Parathyroid adenoma (tissue), 2 donors: ENCODE measurements around the gene RIMKLA.

Experiments used
- H2AFZ ChIP-seq: fragments of 300-600 bp; sonication (generic); one replicate; pipeline ENCODE4 v1.7.0; 2017; ENCODE audit warnings: antibody characterized with exemption, mild to moderate bottlenecking
- H3K27ac ChIP-seq: fragments of 300-600 bp; sonication (generic); one replicate; pipeline ENCODE4 v1.7.0; 2017
- H3K27me3 ChIP-seq: fragments of 300-600 bp; sonication (generic); one replicate; pipeline ENCODE4 v1.7.0; 2017; ENCODE audit warnings: low read length; ENCODE audit not compliant: control insufficient read depth, insufficient read depth
- H3K36me3 ChIP-seq: fragments of 300-600 bp; sonication (generic); one replicate; pipeline ENCODE4 v1.7.0; 2017; ENCODE audit warnings: low read length; ENCODE audit not compliant: control insufficient read depth, insufficient read depth
- H3K4me1 ChIP-seq: fragments of 300-600 bp; sonication (generic); one replicate; pipeline ENCODE4 v1.7.0; 2017; ENCODE audit warnings: control low read depth
- H3K4me2 ChIP-seq: fragments of 300-600 bp; sonication (generic); one replicate; pipeline ENCODE4 v1.7.0; 2017; ENCODE audit warnings: low read length
- H3K4me3 ChIP-seq: fragments of 300-600 bp; sonication (generic); one replicate; pipeline ENCODE4 v1.7.0; 2017; ENCODE audit warnings: low read depth, low read length
- H3K79me2 ChIP-seq: fragments of 300-600 bp; sonication (generic); one replicate; pipeline ENCODE4 v1.7.0; 2017; ENCODE audit warnings: control low read depth
- H3K9ac ChIP-seq: fragments of 300-600 bp; sonication (generic); one replicate; pipeline ENCODE4 v1.7.0; 2017; ENCODE audit warnings: mild to moderate bottlenecking
- H3K9me3 ChIP-seq: fragments of 300-600 bp; sonication (generic); one replicate; pipeline ENCODE4 v1.7.0; 2017; ENCODE audit warnings: low read length; ENCODE audit not compliant: control insufficient read depth
- TF ChIP-seq, protein P1 (sequence below): fragments of 300-600 bp; sonication (generic); IDR thresholded peaks from one replicate; pipeline ENCODE4 v1.7.0; 2017; ENCODE audit warnings: antibody characterized with exemption, mild to moderate bottlenecking
- donor health status: primary hyperparathyroidism.

RIMKLA gene

DNA sequence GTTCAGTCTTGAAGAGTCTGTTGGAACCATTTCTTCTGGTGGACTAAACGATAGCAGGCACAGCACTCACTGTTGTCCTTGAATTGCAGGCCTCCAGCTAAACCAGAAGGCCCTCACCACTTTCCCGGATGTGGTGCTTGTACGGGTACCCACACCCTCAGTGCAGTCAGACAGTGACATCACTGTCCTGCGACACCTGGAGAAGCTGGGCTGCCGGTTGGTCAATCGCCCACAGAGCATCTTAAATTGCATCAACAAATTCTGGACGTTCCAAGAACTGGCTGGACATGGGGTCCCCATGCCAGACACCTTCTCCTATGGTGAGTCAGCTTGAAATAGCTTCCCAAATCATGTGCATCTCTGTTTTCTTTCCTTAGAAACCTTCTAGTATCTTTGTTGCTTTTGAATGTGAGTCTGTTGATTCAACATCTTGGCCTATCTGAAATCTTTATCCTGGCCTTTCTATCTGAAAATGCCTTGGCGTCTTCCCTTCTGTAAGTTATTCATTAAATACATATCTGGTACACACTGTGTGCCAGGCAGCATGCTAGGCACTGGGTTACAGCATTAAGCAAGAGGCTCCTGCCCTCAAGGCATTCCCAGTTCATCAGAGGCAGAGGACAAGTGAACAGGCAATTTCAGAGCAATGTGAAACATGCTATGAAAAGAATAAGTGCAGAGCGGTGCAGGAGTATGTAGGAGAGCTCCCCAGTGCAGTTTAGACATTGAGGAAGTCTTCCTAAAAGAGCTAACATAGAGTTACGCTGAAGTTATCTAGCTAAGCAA is 18.9 kb downstream of the RIMKLA start:
- Histone ChIP-seq H3K4me1 (no peaks in the 10 kb centered on the region), H3K4me2 (no peak overlapping the region), H3K4me3 (no peak overlapping the region), H3K9ac (no peak overlapping the region), H3K79me2 (no peaks in the 10 kb centered on the region), H3K27me3 (no peaks in the 10 kb centered on the region), H3K27ac (no peak overlapping the region), H3K36me3 (no peaks in the 10 kb centered on the region), H2AFZ (no peak overlapping the region), H3K9me3 (no peaks in the 10 kb centered on the region)
- TF ChIP-seq, protein P1, sequence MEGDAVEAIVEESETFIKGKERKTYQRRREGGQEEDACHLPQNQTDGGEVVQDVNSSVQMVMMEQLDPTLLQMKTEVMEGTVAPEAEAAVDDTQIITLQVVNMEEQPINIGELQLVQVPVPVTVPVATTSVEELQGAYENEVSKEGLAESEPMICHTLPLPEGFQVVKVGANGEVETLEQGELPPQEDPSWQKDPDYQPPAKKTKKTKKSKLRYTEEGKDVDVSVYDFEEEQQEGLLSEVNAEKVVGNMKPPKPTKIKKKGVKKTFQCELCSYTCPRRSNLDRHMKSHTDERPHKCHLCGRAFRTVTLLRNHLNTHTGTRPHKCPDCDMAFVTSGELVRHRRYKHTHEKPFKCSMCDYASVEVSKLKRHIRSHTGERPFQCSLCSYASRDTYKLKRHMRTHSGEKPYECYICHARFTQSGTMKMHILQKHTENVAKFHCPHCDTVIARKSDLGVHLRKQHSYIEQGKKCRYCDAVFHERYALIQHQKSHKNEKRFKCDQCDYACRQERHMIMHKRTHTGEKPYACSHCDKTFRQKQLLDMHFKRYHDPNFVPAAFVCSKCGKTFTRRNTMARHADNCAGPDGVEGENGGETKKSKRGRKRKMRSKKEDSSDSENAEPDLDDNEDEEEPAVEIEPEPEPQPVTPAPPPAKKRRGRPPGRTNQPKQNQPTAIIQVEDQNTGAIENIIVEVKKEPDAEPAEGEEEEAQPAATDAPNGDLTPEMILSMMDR = no peak

DNA sequence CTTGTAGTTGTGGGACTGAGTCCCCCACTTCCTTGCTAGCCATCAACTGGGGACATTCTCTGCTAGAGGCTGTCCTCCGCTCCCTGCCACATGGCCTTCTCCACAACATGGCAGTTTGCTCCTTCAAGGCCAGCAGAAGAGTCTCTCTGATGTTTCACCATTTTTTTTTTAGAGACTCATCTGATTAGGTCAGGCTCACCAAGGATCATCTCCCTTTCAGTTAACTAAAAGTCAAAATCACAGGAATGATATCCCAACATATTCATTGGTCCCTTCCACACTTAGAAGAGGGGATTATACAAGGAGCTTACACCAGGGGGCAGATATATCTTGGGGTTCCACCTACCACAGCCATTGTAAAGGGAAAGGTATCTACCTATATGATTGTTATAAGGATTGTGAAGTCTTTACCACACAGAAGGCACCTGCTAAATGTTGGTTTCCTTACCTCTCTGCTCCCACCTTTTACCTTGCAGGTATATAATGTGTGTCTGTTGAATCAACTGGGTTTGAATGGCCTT is 23.3 kb downstream of the RIMKLA start:
- Histone ChIP-seq H3K27ac (no peak overlapping the region), H3K4me3 (no peak overlapping the region), H3K4me2 (no peak overlapping the region), H3K9ac (no peak overlapping the region), H3K79me2 (no peaks in the 10 kb centered on the region), H2AFZ (no peak overlapping the region), H3K4me1 (no peaks in the 10 kb centered on the region), H3K36me3 (no peaks in the 10 kb centered on the region), H3K27me3 (no peaks in the 10 kb centered on the region), H3K9me3 (no peaks in the 10 kb centered on the region)
- TF ChIP-seq, protein P1 = no peak

DNA sequence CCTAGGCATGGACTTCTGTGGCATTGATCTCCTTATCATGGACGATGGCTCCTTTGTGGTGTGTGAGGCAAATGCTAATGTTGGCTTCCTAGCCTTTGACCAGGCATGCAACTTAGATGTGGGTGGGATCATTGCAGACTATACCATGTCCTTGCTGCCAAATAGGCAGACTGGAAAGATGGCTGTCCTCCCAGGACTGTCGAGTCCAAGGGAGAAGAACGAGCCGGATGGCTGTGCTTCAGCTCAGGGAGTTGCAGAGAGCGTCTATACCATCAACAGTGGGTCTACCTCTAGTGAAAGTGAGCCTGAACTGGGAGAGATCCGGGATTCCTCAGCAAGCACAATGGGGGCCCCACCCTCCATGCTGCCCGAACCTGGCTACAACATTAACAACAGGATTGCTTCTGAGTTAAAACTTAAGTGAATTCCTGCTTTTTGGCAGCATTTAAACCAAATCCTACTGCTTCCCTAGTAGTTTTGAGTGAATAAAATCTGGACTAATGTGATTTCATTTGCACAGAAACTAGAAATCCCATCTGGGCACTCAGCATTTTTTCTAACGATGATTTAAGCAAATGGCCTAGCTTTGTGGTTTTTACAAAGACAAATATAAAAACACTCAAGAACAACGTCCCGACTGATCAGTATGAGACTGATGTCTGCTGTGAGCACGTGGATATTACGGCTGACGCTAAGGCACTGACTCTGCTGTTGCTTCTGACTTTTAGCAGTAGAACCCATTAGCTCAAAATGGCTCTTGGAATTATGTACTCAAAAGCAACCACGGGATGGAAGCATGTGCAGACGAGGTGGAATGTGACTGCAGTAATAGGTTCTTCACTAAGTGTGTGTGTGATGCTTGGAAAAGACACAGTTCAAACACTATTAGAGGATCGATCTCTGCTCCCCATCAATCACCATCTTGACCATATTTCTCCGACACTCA is 34.2 kb downstream of the RIMKLA start:
- Histone ChIP-seq H3K36me3 (no peaks in the 10 kb centered on the region), H3K4me1 (no peaks in the 10 kb centered on the region), H2AFZ (no peak overlapping the region), H3K4me2 (no peak overlapping the region), H3K27ac (no peak overlapping the region), H3K79me2 (no peaks in the 10 kb centered on the region), H3K4me3 (no peak overlapping the region), H3K27me3 (no peaks in the 10 kb centered on the region), H3K9ac (no peak overlapping the region), H3K9me3 (no peaks in the 10 kb centered on the region)
- TF ChIP-seq, protein P1 = no peak

DNA sequence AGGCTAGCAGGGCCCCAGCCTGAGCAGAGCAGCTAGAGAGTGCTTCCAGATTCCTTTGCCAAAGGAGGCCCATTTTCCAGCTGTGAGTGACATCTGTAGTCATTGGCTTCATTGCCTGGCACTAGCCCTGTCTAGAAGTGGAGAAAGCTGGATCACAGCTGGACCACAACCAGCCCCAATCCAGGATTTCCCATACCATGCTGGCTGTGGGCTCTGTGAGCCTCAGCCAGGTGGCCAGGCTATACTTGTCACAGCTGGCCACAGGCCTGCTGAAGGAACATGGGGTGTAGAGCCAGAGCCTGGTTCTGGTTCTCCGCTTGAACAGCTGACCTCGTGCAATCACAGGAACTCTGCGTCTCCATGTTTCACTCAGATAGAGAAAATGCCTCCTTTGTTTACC is 36.6 kb downstream of the RIMKLA start:
- TF ChIP-seq, protein P1 = no peak
- no peak overlapping the region for H3K27ac ChIP-seq

More for the DNA sequence above, 36.6 kb downstream of the RIMKLA start:
- Histone ChIP-seq H3K27me3 (no peaks in the 10 kb centered on the region), H3K9me3 (no peaks in the 10 kb centered on the region), H3K9ac (no peak overlapping the region), H3K79me2 (no peaks in the 10 kb centered on the region), H3K4me3 (no peak overlapping the region), H3K36me3 (no peaks in the 10 kb centered on the region), H3K4me2 (no peak overlapping the region), H2AFZ (no peak overlapping the region), H3K4me1 (peaks cover 6% of the 10 kb centered on the region)
